Middle frontal gyrus (tissue), 1 donor: Measurements from ENCODE around the gene PDE10A.
"Not testable (repeated sequence)": the region's sequence is repeated elsewhere in the genome, so short reads cannot be mapped to it uniquely, and the experiment has no call there.

Experiments
- DNase-seq: peaks from one replicate; pipeline ENCODE4 v3.0.0-alpha.2; 2015; ENCODE audit warnings: low spot score; ENCODE audit errors: extremely low spot score

Gene PDE10A

DNA sequence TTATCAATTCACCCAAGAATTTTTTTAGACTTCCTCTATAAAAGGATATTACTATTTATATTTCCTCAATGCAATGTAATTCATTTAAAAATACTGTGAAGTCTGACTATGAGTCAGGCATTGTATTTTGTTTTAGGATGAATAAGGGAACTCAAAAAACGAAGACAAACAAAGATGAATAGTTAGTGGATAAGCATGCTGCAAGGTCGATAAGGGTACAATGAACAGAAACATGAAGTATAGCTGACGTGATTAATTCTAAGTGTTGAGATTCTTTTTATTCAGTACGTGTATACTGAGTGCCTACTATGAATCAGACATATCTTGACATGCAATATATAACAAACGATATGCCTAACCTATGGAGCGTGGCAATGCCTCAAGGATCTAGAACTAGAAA, 105.4 kb downstream of the PDE10A start:
- no peak for DNase-seq

DNA sequence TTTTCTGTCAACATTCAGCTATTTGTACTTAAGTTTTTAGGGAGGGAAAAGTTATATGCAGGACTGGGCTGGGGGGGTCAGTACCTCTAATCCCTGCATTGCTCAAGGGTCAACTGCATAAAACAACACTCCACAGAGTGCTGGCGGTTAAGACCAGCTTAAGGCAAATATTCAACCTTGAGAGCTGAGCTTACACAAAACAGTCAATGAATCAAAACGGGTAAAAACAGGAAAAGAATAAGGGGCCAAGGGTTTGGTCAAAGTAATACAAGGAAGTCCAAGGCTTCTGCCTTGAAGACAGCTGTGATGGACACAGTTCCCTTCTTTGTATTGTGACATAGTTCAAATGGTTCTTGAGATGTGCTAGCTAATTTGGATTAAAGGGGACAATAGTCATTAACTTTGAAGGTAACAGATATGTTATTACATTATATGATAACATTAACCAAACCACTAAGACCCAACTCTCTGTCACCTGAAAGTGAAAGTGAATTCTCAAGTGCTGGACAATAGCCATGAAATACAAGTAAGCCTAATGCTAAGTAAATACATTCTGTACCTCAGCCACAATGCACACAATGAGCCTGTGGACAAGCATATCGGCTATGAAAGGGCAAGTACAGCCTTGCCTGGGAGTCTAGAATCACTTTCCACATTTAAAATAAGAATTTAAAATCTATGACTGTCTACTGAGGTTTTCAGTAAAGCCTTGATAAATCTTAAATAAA, 106.8 kb downstream of the PDE10A start:
- DNase-seq = no peak

DNA sequence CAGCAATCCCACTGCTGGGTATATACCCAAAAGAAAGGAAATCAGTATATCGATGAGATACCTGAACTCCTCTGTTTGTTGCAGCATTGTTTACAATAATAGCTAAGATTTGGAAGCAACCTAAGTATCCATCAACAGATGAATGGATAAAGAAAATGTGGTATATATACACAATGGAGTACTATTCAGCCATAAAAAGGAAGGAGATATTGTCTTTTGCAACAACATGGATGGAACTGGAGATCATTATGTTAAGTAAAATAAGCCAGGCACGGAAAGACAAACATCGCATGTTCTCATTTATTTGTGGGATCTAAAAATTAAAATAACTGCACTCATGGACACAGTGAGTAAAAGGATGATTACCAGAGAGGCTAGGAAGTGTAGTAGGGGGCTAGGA, 108.4 kb downstream of the PDE10A start:
- DNase-seq = not testable (repeated sequence)

DNA sequence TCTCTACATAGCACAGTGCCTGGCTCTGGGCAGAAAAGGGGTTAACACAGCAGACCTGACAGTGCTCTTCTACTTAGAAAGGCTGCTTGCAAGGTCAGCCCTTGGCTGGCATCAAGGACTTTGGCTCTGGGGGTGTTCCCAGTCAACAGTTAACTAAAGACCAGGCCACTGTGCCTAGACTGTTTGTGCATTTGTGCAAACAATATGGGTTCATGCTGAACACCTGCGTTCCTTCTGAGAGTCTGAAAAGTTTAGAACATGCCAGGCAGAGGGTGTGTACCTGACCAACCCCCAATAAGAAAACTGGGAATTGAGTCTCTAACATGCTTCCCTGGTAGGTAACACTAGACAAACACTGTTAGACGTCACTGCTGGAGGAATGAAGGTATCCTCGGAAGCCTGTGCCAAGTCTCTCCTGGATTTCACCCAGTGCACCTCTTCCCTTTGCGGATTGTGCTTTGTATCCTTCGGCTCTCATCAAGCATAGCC, 110.7 kb downstream of the PDE10A start:
- DNase-seq = no peak

DNA sequence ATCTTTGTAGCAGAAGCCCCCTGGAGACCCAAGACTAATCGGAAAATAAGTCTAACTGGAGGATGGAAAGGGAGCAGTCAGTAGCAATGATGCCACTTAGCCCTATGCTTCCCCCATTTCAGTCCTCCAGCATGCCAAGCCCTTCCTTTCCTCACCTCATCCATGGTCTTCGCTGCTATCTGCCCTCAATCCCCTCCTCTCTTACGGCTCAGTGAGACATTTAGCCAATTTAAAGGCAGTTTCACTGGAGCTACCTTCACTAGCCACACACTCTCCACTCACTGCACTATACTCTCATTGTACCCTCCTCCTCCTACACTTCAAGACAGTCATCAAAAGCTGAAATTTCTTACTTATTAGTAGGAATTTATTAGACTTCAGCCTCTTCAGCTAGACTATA, 111.2 kb downstream of the PDE10A start:
- no peak for DNase-seq

DNA sequence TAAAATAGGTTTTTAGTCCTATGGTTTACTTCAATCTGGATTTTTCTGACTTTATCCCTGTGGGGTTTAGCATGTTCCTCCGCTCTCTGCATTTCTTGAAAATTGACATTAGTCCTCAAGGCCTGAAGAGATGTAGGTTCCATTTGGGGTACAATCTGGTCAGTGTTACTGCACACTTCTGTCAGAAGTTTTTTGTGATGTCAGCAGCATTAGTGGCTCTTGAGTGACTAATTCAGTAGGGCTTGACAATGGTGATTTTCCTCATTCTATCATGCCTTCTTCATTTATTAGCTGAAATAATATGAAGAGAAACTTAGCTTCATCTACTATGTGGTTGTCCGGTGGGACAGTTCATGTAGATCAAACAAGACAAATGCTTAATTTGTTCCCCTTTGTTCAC, 114.6 kb downstream of the PDE10A start:
- no peak for DNase-seq

DNA sequence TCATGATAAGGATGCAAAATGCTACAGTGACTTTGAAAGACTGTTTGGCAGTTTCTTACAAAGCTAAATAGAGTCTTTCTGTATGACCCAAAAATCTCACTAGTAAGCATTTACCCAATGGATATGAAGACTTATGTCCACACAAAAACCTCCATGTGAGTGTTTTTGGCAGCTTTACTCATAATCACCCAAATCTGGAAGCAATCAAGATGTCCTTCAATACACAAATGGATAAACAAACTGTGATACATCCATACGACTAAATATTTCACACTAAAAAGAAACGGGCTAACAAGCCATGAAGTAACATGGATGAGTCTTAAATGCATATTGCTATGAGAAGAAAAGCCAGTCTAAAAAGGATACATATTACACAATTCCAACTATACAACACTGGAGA, 117.2 kb downstream of the PDE10A start:
- no peak for DNase-seq

DNA sequence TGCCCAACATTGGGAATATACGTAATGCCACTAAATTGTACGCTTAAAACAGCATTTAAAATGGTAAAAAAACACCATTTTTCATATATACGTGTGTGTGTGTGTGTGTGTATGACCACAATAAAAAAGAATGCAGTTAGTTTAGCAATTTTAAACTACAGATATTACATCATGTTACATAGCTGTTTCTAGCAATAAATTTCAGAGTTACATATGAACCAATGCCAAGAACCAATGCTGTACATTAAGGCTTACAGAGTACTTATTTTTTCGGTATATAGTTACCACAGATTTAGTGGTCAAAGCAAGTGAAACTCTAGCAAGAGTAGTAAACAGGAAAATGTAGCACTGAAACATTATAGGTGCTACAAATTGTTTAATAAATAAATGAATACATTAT, 119.3 kb downstream of the PDE10A start:
- no peak for DNase-seq

DNA sequence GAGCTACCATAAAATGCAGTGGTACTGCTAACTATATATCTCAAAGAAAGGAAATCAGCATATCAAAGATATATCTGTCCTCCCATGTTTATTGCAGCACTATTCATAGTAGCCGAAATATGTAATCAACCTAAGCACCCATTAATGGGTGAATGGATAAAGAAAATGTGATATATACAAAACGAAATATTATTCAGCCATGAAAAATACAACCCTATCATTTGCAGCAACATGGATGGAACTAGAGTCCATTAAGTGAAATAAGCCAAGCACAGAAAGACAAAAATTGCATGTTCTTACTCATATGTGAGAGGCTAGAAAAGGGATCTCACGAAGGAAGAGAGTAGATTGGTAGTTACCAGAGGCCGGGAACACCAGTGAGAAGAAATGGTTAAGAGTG, 126.1 kb downstream of the PDE10A start:
- DNase-seq = no peak

DNA sequence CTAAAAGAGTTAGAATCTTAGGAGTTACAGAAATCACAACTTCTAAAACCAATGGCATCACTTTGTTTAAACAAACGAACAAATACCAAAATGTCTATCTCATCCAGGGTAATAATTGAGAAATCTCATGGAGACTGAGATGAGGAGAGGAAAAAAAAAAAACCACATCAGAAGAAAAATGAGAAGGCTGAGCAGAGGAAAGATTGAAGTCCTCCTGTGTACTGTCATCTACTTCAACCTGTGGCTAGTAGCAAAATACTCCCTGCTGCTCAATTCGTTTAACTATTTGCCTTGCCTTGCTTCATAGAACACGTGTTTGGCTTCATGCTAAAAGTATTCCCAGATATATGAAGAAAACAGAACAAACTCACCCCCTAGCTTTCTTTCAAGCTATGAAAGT, 143.7 kb downstream of the PDE10A start:
- no peak for DNase-seq

DNA sequence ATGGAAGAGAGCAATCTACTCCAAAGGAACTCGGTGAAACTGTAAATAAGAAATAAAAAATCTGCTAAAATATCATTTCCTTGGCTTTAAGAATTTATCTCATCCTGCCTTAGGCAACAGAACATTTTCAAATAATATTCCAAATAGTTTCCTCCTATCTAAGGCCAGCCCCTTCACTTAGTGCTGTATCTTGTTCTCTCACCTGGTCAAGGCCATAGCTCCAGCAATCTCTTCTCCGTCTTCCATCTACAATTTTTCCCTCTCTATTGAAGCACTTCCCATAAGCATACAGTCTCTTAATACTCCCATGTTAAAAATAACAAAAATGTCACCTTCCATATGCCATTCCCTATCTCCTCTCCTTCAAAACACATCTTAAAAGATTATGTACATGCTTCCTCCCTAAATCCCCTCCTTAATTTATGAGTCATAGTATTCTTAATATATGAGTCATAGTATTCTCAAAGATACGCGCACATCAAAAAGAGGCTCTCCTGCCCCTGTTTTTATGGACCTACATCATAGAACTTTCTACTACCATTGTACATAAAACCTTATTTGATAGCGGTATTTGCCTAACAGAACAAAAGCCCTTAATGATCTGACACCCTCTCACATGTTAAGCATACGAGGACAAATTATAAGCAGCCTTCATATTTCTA, 146.9 kb downstream of the PDE10A start:
- DNase-seq = no peak

DNA sequence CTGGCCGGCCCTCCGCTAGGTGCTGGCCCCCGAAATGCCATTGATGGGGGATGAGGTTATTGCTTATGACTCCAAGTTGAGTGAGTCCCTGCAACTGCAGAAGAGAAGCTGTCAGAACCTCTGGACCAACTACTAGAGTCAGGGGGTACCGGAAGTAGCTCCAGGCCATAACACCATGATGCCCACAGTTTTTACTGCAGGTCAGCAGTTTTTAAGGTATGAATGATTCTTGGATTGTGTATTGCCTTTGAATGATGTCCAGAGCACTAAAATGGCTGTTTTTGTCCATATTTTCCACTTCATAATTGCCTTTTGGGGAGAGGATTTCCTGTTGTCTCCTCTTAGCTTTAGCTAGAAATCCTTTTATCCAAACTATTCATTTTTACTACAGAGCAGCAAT, 148.4 kb downstream of the PDE10A start:
- DNase-seq = no peak

DNA sequence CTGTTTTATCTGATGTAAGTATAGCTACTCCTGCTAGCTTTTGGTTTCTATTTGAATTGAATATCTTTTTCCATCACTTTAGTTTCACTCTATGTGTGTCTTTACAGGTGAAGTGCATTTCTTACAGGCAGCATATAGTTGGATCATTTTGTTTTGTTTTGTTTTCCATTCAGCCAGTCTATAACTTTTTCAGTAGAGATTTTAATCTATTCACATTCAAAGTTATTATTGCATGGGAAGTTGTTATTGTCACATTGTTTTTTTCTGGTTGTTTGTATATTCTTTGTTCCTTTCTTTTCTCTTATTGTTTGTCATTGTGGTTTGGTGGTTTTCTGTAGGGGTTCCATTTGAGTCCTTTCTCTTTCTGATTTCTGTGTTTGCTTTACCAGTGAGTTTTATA, 151.2 kb downstream of the PDE10A start:
- DNase-seq = no peak

DNA sequence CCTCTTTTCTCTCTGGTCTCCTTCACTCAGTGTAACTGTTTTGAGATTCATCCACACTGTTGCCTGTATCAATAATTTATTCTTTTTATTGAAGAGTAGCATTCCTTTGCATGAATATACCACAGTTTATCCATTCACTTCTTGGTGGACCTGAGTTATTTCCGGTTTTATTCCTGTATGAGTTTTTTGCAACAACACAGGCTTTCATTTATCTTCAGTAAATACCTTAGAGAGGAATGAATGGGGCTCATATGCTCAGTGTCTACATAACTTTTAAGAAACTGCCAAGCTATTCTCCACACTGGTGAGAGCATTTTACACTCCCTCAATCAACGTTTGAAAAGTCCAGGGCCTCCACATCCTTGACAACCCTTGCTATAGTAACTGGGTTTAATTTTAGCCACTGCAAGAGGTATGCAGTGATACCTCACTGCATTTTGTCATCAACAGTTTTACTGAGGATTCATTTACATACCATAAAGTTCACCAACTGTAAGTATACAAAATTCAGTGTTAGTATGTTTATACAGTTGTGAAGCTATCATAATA, 154.6 kb downstream of the PDE10A start:
- DNase-seq = no peak

DNA sequence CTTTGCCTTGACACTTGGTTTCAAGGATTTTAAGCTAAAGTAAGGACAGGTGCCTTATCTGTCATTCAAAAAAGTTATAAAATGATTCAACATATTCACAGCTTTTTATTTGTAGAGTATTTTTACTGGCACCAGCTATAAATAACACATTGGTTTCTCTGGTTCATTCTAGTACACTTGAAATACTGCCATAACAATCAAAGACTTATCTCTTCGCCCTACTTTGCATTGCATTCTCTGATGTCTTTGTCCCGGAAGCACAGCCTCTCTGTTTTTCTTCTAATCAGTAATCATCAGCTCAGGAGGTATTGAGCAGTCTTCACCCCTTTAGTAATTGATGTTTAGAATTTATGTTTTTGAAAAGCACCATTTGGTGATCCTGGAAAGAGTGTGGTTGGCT, 156.4 kb downstream of the PDE10A start:
- DNase-seq = no peak

DNA sequence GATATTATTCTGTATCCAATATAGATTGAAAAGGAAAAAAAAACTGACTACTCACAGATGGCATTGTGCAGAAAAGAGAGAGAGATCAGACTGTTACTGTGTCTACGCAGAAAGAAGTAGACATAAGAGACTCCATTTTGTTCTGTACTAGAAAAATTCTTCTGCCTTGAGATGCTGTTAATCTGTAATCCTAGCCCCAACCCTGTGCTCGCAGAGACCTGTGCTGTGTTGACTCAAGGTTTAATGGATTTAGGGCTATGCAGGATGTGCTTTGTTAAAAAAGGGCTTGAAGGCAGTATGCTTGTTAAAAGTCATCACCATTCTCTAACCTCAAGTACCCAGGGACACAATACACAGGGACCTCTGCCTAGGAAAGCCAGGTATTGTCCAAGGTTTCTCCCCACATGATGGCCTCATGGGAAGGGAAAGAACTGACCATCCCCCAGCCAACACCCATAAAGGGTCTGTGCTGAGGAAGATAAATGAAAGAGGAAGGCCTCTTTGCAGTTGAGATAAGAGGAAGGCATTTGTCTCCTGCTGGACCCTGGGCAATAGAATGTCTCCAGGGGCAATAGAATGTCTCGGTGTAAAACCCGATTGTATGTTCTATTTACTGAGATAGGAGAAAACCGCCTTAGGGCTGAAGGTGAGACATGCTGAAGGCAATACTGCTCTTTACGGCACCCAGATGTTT, 162.7 kb downstream of the PDE10A start:
- not testable (repeated sequence) for DNase-seq

DNA sequence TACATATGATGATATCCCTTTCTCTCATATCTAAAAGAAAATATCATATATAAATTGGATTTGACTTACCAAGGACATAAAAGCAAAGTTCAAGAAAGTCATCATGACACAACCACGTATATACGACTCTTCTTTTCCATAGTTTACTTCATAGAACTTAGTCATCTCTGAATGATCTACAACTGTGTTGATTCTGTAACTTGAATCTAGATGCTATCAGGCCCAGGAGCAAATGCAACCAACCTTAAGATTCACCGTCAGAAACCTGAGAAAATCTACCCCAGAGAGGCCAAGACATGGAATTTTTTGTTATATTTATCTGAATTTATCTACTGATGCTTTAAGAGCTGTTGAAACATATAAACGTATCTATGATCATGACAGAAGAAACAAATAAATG, 165.6 kb downstream of the PDE10A start:
- no peak for DNase-seq

DNA sequence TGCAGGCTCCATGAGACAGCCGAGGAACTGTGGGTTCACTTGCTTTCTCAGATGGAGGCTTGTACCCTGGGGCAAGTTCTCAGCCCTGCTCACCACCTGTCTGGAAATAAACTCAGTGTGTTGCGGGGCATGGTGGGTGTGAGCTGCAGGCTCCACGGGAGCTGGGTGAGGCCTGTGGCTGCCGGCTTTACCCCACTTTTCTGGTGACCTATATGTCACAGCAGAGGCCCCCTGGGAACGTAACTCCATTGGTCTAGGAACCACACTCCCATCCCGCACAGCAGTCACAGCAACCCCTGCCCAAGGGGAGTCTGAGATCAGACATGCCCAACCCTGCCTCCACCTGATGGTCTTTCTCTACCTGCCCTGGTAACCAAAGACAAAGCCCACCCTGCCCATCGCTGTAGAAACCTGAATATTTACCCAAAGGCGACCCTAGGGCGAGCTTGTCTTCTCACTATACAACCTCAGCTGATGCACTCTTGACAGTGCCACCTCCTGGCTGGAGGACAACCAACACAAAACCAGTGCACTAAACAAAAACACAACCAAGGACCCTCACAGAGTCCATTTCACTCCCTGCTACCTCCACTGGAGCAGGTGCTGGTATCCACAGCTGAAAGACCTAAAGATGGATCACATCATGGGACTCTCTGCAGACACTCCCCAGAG, 174.3 kb downstream of the PDE10A start:
- DNase-seq = no peak

DNA sequence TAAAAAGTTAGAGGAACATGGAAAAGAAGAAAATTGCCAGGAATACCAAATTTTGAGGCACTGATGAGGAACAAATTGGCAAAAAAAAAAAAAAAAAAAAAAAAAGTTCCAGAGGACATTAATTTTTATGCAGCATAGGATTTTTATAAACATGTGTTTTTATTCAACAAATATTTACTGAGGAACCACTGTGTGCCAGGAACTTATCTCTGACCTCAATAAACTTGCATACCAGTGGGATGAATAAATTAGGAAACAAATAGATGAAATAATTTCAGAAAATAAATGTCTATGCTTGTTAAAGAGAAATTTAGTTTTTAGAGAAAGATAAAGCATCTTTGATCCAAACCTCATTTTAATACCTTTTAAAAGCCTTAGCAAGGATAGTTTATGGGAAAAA, 175.1 kb downstream of the PDE10A start:
- no peak for DNase-seq

DNA sequence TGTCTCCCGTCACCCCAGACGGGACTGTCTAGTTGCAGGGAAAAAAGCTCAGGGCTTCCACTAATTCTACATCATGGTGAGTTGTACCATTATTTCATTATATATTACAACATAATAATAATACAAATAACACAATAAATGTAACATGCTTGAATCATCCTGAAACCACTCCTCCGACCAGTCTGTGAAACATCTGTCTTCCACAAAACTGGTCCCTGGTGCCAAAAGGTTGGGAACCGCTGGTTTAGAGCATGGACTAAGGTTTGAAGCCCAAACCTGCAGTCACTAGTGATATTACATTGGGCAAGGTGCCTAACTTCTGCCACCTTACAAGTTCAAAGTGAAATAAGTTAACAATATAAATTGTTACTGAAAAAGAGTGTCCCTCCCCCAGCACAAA, 175.7 kb downstream of the PDE10A start:
- no peak for DNase-seq
